Fibroblast of gingiva (primary cell): ENCODE measurements around the gene DTX2.
"Not testable (repeated sequence)": the region's sequence is repeated elsewhere in the genome, so short reads cannot be mapped to it uniquely, and the experiment has no call there.

ENCODE experiments used
- DNase-seq: peaks from one replicate; pipeline ENCODE4 v3.0.0-alpha.2; 2011; ENCODE audit warnings: low read depth

DTX2 gene

DNA sequence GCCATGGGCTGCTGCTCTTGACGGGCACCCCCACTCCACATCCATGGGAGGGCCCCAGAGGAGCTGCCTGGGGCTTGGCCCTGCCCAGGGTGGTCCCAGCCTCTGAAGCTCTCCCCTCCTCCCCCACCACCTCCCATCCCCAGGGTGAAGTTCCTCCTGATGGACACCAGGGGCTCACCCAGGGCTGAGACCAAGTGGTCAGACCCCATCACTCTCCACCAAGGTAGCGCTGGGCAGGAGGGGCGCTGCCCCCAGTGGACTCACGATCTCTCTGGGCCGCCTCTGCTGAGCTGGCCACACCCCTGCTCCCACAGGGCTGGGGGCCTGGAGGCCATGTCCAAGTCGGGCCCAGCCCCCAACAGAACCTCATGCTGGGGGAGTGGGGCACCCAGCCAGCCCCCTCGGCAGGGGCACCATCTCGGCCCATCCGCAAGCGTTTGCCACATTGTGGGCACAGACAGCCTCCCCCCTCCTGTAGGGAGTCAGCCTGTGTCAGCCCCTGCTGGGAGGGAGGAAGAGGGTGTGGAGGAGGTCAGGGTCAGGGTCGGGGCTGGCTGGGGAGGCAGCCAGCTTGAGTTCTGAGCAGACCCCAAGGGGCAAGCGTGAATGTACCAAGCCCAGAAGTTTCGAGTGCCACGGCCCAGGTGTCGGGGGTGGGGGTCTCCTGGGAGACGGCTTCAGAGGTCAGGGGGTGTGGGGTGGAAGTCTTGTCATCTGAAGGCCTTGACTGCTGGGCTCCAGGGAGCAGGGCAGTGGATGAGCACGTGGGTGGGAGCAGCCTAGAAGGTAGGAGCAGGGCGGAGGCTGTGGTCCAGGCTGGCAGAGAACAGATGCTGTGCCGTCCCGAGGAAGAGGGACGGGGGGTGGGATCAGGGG is 51.7 kb downstream of the DTX2 start:
- DNase-seq: no peak

DNA sequence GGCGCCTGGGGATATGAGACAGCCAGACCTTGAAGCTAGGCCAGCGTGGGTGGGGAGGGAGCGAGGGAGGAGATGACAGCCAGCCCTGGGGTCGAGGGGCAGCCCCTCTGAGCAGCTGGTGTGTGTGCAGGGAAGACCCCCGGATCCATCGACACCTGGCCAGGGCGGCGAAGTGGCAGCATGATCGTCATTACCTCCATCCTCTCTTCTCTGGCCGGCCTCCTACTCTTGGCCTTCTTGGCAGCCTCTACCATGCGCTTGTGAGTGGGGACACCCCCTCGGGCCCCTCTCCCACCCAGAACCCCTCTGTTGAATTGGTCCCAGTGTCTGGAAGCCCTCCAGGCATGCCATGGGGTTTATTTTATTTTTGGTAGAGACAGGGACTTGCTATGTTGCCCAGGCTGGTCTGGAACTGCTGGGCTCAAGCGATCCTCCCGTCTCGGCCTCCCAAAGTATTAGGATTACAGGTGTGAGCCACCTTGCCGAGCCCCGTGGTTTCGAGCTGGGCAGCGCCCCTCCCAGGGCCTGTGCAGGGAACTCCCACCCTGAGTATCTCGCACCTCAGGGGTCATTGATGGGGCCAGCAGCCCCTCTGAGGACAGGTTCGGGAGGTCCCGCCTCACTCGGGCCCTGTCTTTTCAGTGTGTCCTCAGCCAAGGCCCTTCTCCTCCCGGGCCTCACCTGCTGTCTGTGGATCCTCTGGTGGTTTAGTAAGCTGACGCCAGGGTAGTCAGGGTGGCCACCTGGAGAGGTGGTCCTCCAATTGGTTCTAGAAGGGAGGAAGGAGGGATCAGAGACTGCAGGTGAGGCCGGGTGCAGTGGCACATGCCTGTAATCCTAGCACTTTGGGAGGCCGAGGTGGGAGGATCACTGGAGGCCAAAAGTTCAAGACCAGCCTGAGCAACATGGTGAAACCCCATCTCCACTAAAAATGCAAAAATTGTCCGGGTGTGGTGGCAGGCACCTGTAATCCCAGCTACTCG is 52.6 kb downstream of the DTX2 start:
- no peak for DNase-seq

- no peak for DNase-seq
These were observed 53.6 kb downstream of the DTX2 start for GRCh38 chr7:76514926-76515771.

DNA sequence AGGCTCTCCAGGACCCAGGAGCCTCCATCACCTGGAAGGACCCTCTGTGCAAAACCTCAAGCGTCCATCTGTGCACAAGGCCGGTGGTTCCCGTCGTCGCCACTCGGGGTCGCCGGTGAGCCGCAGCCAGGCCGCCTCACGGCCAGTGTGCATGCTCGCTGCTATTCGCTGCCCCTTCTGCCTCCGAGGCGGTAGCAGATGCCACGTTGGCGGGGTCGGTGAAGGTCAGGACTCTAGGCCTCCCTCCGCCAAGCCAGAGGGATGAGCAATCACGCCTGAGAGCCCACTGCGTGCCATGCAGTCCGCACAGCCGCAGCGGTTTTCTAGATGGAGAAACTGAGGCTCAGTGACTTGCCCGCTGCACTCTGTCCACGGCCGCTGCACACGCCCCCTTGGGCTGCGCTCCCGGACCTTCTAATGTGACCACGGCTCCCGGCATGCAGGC is 54.5 kb downstream of the DTX2 start:
- DNase-seq: peak; percentile 47

- DNase-seq: not testable (repeated sequence)
These were observed 55.4 kb downstream of the DTX2 start for GRCh38 chr7:76516932-76517331.

DNA sequence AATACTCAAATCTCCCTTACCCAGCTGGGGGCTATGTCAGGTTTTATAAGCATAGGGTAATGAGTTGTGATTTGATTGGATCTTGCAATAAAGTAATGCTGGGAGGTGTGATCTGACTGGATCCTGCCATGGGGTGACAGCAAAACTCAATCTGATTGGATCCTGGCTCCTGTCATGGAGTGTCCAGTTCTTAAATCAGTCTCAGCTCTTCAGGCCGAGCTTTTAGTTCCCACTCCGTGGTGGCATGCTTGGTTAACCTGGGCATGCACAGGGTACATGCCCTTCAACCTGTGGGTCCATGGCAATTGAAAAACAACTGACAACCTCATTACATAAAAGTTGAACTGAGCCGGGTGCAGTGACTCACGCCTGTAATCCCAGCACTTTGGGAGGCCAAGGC is 64.7 kb downstream of the DTX2 start:
- not testable (repeated sequence) for DNase-seq

GRCh38 chr7:76531643-76532042 is 70.1 kb downstream of the DTX2 start:
- not testable (repeated sequence) for DNase-seq

DNA sequence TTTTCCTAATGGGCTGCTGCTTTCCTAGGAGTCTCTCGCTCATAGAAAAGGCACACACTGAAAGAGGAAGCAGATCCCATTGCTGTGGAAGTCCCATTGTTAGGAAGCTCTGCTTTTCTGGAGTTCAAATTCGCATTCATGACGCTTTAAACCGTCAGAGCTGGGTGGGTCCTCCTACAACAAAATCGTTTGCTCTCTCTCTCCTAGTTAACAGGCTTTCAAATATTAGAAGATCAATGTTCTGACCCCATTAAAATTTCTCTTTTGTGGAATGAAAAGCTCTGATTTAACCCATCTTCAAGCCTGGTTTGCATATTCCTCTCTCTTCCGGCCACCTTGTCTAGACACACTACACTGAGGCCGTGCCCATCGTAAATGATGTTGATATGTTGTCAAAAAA is 81.7 kb downstream of the DTX2 start, which contains the start of gene SPDYE16:
SPDYE16 (minus strand) TSS at position 101 of the 400 bp plus-strand sequence. CDS start 1,838 bp downstream, outside the sequence.
- not testable (repeated sequence) for DNase-seq

GRCh38 chr7:76549025-76549854 is 87.7 kb downstream of the DTX2 start:
- peak; percentile 92 for DNase-seq

DNA sequence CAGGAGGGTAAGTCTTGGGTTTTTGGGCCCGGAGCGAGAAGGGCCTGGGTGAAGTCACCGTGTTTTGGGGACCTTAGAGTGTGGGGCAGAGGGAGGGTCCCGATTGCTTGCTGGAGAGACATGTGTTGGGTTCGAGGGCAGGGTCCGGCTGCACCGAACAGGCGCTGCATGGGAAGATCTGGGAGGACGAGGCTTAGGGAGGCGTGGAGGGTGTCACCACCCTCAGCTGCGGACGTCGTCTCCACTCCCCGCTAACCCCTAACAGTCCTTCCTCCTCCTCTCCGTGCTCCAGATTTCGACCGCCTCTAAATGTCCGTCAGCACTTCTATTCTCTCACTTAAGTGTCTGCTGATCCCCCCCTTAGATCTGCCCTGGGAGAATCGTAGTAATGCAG is 88.3 kb downstream of the DTX2 start:
- not testable (repeated sequence) for DNase-seq

DNA sequence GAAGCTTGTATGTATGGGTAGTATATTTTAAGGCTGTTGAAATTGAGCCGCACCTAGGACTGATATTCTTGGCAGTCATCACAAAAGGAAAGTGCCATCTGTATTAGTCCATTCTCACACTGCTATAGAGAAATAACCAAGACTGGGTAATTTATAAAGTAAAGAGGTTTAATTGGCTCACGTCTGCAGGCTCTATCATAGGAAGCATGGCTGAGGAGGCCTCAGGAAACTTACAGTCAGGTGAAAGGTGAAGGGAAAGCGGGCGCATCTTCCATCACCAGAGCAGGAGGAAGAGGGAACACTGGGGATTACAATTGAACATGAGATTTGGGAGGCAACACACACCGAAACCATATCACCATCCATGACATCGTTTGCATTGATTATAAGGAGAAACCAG is 90.5 kb downstream of the DTX2 start:
- not testable (repeated sequence) for DNase-seq
